H1 (cell line): ENCODE data around the gene PITPNB. TPM values are rescaled to one million over a fixed set of nuclear protein-coding genes. Genes with fewer than 3 reads are reported as not detected.

Experiments
- CTCF ChIA-PET: fragments of 300-600 bp; sonication (Branson Sonifier 250); formaldehyde crosslinking; loops from one replicate; lab custom pipeline; 2021; ENCODE audit not compliant: partially characterized antibody; lab: Charles Lee
- POLR2A ChIA-PET: fragments of 300-600 bp; sonication (Branson Sonifier 250); formaldehyde crosslinking; loops from one replicate; lab custom pipeline; 2021; ENCODE audit warnings: inconsistent platforms; ENCODE audit not compliant: partially characterized antibody; lab: Charles Lee
- DNase-seq, 2 experiments: peaks; one replicate each; pipeline versions ENCODE4 v3.0.0 to v3.0.0-alpha.2; 2010 to 2022; ENCODE audit warnings: low spot score in 2 of 2, low read depth in 1 of 2, mixed read lengths in 1 of 2
- FAIRE-seq: peaks from 2 replicates; lab custom pipeline; 2011; peaks lifted over from hg19 to GRCh38; lab: Jason Lieb, UNC
- H2AFZ ChIP-seq: 2 replicates; pipeline ENCODE4 v1.8.1; 2012; ENCODE audit warnings: low read length, inconsistent platforms
- H2AK5ac ChIP-seq: 2 replicates; pipeline ENCODE4 v1.6.1; 2013; ENCODE audit warnings: low read depth, low read length
- H2BK120ac ChIP-seq: replicated peaks from 2 replicates; pipeline ENCODE3; 2013; ENCODE audit warnings: low read depth, low read length, inconsistent platforms
- H2BK12ac ChIP-seq: 2 replicates; pipeline ENCODE4 v1.6.1; 2013; ENCODE audit warnings: low read depth, low read length
- H2BK15ac ChIP-seq: 2 replicates; pipeline ENCODE4 v1.6.1; 2013; ENCODE audit warnings: low read length
- H2BK20ac ChIP-seq: 2 replicates; pipeline ENCODE4 v1.6.1; 2013; ENCODE audit warnings: low read length
- H2BK5ac ChIP-seq: 2 replicates; pipeline ENCODE4 v1.6.1; 2013; ENCODE audit warnings: low read depth, low read length
- H3K14ac ChIP-seq: 2 replicates; pipeline ENCODE4 v1.6.1; 2013; ENCODE audit warnings: inconsistent platforms; ENCODE audit not compliant: insufficient read length
- H3K18ac ChIP-seq: 2 replicates; pipeline ENCODE4 v1.6.1; 2013; ENCODE audit warnings: low read length; ENCODE audit errors: extremely low read depth
- H3K23ac ChIP-seq: 2 replicates; pipeline ENCODE4 v1.6.1; 2013; ENCODE audit warnings: inconsistent platforms; ENCODE audit not compliant: insufficient read length
- H3K23me2 ChIP-seq: 2 replicates; pipeline ENCODE4 v1.6.1; 2013; ENCODE audit warnings: low read depth, low read length
- H3K27ac ChIP-seq: 2 replicates; pipeline ENCODE4 v1.6.1; 2011; ENCODE audit warnings: low read depth, low read length, inconsistent platforms
- H3K27me3 ChIP-seq, 4 experiments: replicated peaks in 1 of 4; 1 replicate in 1 of 4; 2 replicates in 3 of 4; pipeline versions ENCODE4 v1.6.1 to v1.8.1; 2011 to 2013; ENCODE audit warnings: low read length in 3 of 4, mild to moderate bottlenecking in 3 of 4, inconsistent platforms in 2 of 4, mixed read lengths in 2 of 4, moderate library complexity in 1 of 4; ENCODE audit not compliant: control insufficient read depth in 3 of 4, insufficient read depth in 3 of 4; ENCODE audit errors: extremely low read depth in 1 of 4
- H3K36me3 ChIP-seq, 4 experiments: 2 replicates each; pipeline versions ENCODE4 v1.6.1 to v1.8.1; 2011 to 2013; ENCODE audit warnings: mild to moderate bottlenecking in 4 of 4, low read length in 3 of 4, moderate library complexity in 2 of 4, control low read depth in 1 of 4, inconsistent platforms in 1 of 4; ENCODE audit not compliant: insufficient read depth in 4 of 4, control insufficient read depth in 2 of 4
- H3K4ac ChIP-seq: replicated peaks from 2 replicates; pipeline ENCODE3; 2013; ENCODE audit warnings: low read length, low read depth, mixed read lengths, inconsistent platforms; ENCODE audit not compliant: insufficient read length
- H3K4me1 ChIP-seq, 4 experiments: replicated peaks in 1 of 4; 1 replicate in 1 of 4; 2 replicates in 3 of 4; pipeline versions ENCODE4 v1.6.1 to v1.8.1; 2011 to 2013; ENCODE audit warnings: low read length in 3 of 4, inconsistent platforms in 2 of 4, mixed read lengths in 1 of 4; ENCODE audit not compliant: insufficient read depth in 4 of 4, control insufficient read depth in 3 of 4
- H3K4me2 ChIP-seq, 2 experiments: 2 replicates each; pipeline versions ENCODE4 v1.6.1 to v1.8.1; 2011 to 2013; ENCODE audit warnings: low read depth in 2 of 2, low read length in 2 of 2, control low read depth in 1 of 2, inconsistent platforms in 1 of 2, mild to moderate bottlenecking in 1 of 2; ENCODE audit not compliant: insufficient read depth in 1 of 2
- H3K4me3 ChIP-seq, 4 experiments: fragments of 200-600, 300-600 bp in 1 of 4; sonication (generic), shearing (Covaris generic), sonication (Bioruptor Twin) in 1 of 4; 2 replicates each; pipeline versions ENCODE4 v1.5.1 to v1.8.1; 2011 to 2016; ENCODE audit warnings: low read length in 4 of 4, low read depth in 3 of 4, control low read depth in 2 of 4, inconsistent platforms in 2 of 4, mild to moderate bottlenecking in 2 of 4, mixed read lengths in 1 of 4, moderate library complexity in 1 of 4; ENCODE audit not compliant: insufficient read depth in 2 of 4; ENCODE audit errors: extremely low read depth in 1 of 4
- H3K56ac ChIP-seq: replicated peaks from 2 replicates; pipeline ENCODE3; 2013; ENCODE audit warnings: low read depth, mild to moderate bottlenecking, mixed read lengths, low read length, inconsistent platforms; ENCODE audit not compliant: insufficient read length
- H3K79me1 ChIP-seq: 2 replicates; pipeline ENCODE4 v1.6.1; 2013; ENCODE audit warnings: low read depth, low read length, control low read depth
- H3K79me2 ChIP-seq, 2 experiments: 2 replicates each; pipeline versions ENCODE4 v1.6.1 to v1.8.1; 2012 to 2013; ENCODE audit warnings: low read length in 2 of 2, mild to moderate bottlenecking in 2 of 2, inconsistent platforms in 1 of 2; ENCODE audit not compliant: insufficient read depth in 2 of 2, control insufficient read depth in 1 of 2
- H3K9ac ChIP-seq, 4 experiments: replicated peaks in 1 of 4; 1 replicate in 1 of 4; 2 replicates in 3 of 4; pipeline versions ENCODE4 v1.6.1 to v1.8.1; 2011 to 2013; ENCODE audit warnings: low read depth in 3 of 4, low read length in 3 of 4, control low read depth in 2 of 4, mild to moderate bottlenecking in 2 of 4, moderate library complexity in 2 of 4, inconsistent platforms in 1 of 4; ENCODE audit errors: extremely low read depth in 1 of 4
- H3K9me3 ChIP-seq, 2 experiments: 2 replicates each; pipeline versions ENCODE4 v1.6.1 to v1.8.1; 2012 to 2013; ENCODE audit warnings: mild to moderate bottlenecking in 2 of 2, moderate library complexity in 2 of 2, control low read depth in 1 of 2, inconsistent platforms in 1 of 2, low read depth in 1 of 2, low read length in 1 of 2, mixed read lengths in 1 of 2; ENCODE audit not compliant: insufficient read depth in 2 of 2
- H4K20me1 ChIP-seq, 2 experiments: replicated peaks in 1 of 2; 2 replicates each; pipeline versions ENCODE3 to v1.8.1; 2011 to 2013; ENCODE audit warnings: inconsistent platforms in 2 of 2, low read length in 2 of 2, mild to moderate bottlenecking in 1 of 2; ENCODE audit not compliant: insufficient read depth in 2 of 2, control insufficient read depth in 1 of 2
- H4K5ac ChIP-seq: 2 replicates; pipeline ENCODE4 v1.6.1; 2013; ENCODE audit warnings: low read length, low read depth, mixed read lengths, inconsistent platforms; ENCODE audit not compliant: insufficient read length
- H4K8ac ChIP-seq: 2 replicates; pipeline ENCODE4 v1.8.0; 2013; ENCODE audit warnings: mild to moderate bottlenecking, moderate library complexity, low read length, inconsistent platforms; ENCODE audit not compliant: insufficient read depth; ENCODE audit errors: extremely low read depth
- H4K91ac ChIP-seq: replicated peaks from 2 replicates; pipeline ENCODE3; 2013; ENCODE audit warnings: low read length, mixed read lengths, inconsistent platforms; ENCODE audit not compliant: insufficient read length
- BACH1 ChIP-seq: IDR thresholded peaks from 2 replicates; pipeline ENCODE4 v1.6.1; 2012; ENCODE audit warnings: low read length, improper control_type of control experiment
- CBX8 ChIP-seq: fragments of 300-800, 300-1000 bp; sonication (generic); IDR thresholded peaks from 2 replicates; pipeline ENCODE4 v1.7.1; 2016; ENCODE audit warnings: low read depth, low read length, borderline replicate concordance
- CEBPB ChIP-seq: IDR thresholded peaks from 2 replicates; pipeline ENCODE4 v1.6.1; 2012; ENCODE audit warnings: low read depth, low read length
- CTBP2 ChIP-seq: IDR thresholded peaks from 2 replicates; pipeline ENCODE4 v1.7.0; 2011; ENCODE audit warnings: borderline replicate concordance, mild to moderate bottlenecking, moderate library complexity, mixed read lengths, low read length; ENCODE audit not compliant: insufficient read depth, insufficient read length
- MAFK ChIP-seq: IDR thresholded peaks from 2 replicates; pipeline ENCODE4 v1.6.1; 2012; ENCODE audit warnings: low read depth, mild to moderate bottlenecking, improper control_type of control experiment, low read length
- NRF1 ChIP-seq: IDR thresholded peaks from 2 replicates; pipeline ENCODE4 v1.6.1; 2011; ENCODE audit warnings: mild to moderate bottlenecking, low read depth, low read length, improper control_type of control experiment
- POU5F1 ChIP-seq: IDR thresholded peaks from 2 replicates; pipeline ENCODE4 v1.6.1; 2011; ENCODE audit warnings: low read depth, mild to moderate bottlenecking, low read length, moderate library complexity
- RAD21 ChIP-seq, 2 experiments: IDR thresholded peaks in 1 of 2; conservative IDR thresholded peaks in 1 of 2; 2 replicates each; pipeline ENCODE4 v1.6.1; 2011; ENCODE audit warnings: low read depth in 2 of 2, low read length in 2 of 2, improper control_type of control experiment in 1 of 2, inconsistent platforms in 1 of 2, mild to moderate bottlenecking in 1 of 2, moderate library complexity in 1 of 2
- RNF2 ChIP-seq: fragments of 200-900, 300-1000 bp; sonication (generic); IDR thresholded peaks from 2 replicates; pipeline ENCODE4 v1.7.1; 2016; ENCODE audit warnings: borderline replicate concordance, low read depth, mild to moderate bottlenecking, antibody characterized with exemption, low read length; ENCODE audit not compliant: poor library complexity, severe bottlenecking; ENCODE audit errors: missing control alignments
- RXRA ChIP-seq: IDR thresholded peaks from 2 replicates; pipeline ENCODE4 v1.6.1; 2011; ENCODE audit warnings: low read depth, mild to moderate bottlenecking, low read length, moderate library complexity; ENCODE audit not compliant: insufficient read depth
- SUZ12 ChIP-seq: fragments of 200-600 bp; sonication (generic); IDR thresholded peaks from 2 replicates; pipeline ENCODE4 v1.6.1; 2012; ENCODE audit warnings: mild to moderate bottlenecking, inconsistent platforms, low read length, moderate library complexity, mixed read lengths
- TAF7 ChIP-seq: optimal IDR thresholded peaks from 2 replicates; pipeline ENCODE3; 2011; ENCODE audit warnings: low read depth, mild to moderate bottlenecking, inconsistent platforms, low read length, moderate library complexity, borderline replicate concordance
- WGBS, 2 experiments: shearing (Covaris generic) in 1 of 2; methylation state at CpG; one replicate each; pipeline versions ENCODE4 v1.1.6 to v1.1.7; 2013 to 2015; ENCODE audit warnings: low lambda C conversion rate in 2 of 2, mixed read lengths in 2 of 2, inconsistent platforms in 1 of 2, low coverage in 1 of 2, missing lambda C conversion rate in 1 of 2; ENCODE audit not compliant: insufficient replicate concordance in 2 of 2, insufficient coverage in 1 of 2, insufficient read length in 1 of 2; ENCODE audit errors: extremely low coverage in 1 of 2, missing lambda C conversion rate in 1 of 2; 5-methylcytosine and 5-hydroxymethylcytosine counted together
- polyA plus RNA-seq, 7 experiments: library from polyadenylated mRNA; depleted of rRNA in 3 of 7; stranded (reverse) in 5 of 7; unstranded in 2 of 7; fragments of >200 nt in 5 of 7; fragments of 200-250 nt in 2 of 7; gene quantifications; 1 replicate in 5 of 7; 2 replicates in 1 of 7; 4 replicates in 1 of 7; pipeline versions ENCODE4 v1.2.1 to v1.2.3, GENCODE V29; 2011 to 2013; ENCODE audit warnings: missing spikeins in 2 of 7, mixed read lengths in 2 of 7
- total RNA-seq: library from RNA; stranded (reverse); fragmentation: NEBNext Ultra II Directional; extraction: Animal tissue kit (Norgen Biotek cat#: 25700); gene quantifications from 2 replicates; pipeline ENCODE4 v1.2.1, GENCODE V29; 2021

The PITPNB gene
- total and polyA plus RNA-seq, 2 of the 8 experiments (the other 6 are each of a cell fraction or from before 2014, with no cell fraction given) = 24.6 to 89.3 TPM

GRCh38 chr22:27858626-27859025 is 60.4 kb downstream of the PITPNB start:
- no peak for DNase-seq
- Histone ChIP-seq H2BK12ac (no peak overlapping the region), H3K9me3 (no peaks in the 10 kb centered on the region), H3K27me3 (peaks cover 0 to 1% (median 0%) of the 10 kb centered on the region in 4 experiments; a peak in 1 of 7 replicates), H4K20me1 (no peaks in the 10 kb centered on the region), H3K23me2 (no peaks in the 10 kb centered on the region), H2BK120ac (no peak overlapping the region), H3K9ac (no peak overlapping the region), H3K18ac (no peak overlapping the region), H3K23ac (no peak overlapping the region), H3K79me1 (no peaks in the 10 kb centered on the region), H2AK5ac (no peak overlapping the region), H3K79me2 (no peaks in the 10 kb centered on the region), H2AFZ (no peak overlapping the region), H3K4me2 (no peak overlapping the region), H4K91ac (no peak overlapping the region), H4K8ac (no peak overlapping the region), H3K36me3 (peaks cover 3 to 59% (median 22%) of the 10 kb centered on the region in 4 experiments; a peak in 6 of 8 replicates), H3K56ac (no peak overlapping the region), H2BK15ac (no peak overlapping the region), H2BK20ac (no peak overlapping the region), H2BK5ac (no peak overlapping the region), H4K5ac (no peak overlapping the region), H3K4me1 (no peaks in the 10 kb centered on the region; a peak in 1 of 7 replicates), H3K14ac (no peak overlapping the region), H3K4me3 (no peak overlapping the region), H3K4ac (no peak overlapping the region), H3K27ac (no peak overlapping the region)
- POLR2A ChIA-PET = interaction anchor here (1.3 kb wide), 1 partner anchor 12 kb away, joined by 3 read pairs; no protein-coding TSS in a partner anchor
- CTCF ChIA-PET = interaction anchor here (1.4 kb wide), 1 partner anchor 54 kb away, joined by 4 read pairs; no protein-coding TSS in a partner anchor
- 83% methylated on average over 1 of the region's 1 CpG; no CpG with 5 or more reads in 1 of the 2 experiments for WGBS, 2 experiments
- no peak for FAIRE-seq
- TF ChIP-seq SUZ12 (no peak), RXRA (no peak), BACH1 (no peak), CTBP2 (no peak), POU5F1 (no peak), TAF7 (no peak), CEBPB (no peak), RNF2 (no peak), MAFK (no peak), CBX8 (no peak), RAD21 (IDR thresholded peaks at IDR 0.05 in 1 of 2, conservative IDR thresholded peaks at IDR 0.05 in 1 of 2; ENCODE audit: low read depth in 2 of 2, low read length in 2 of 2) (no peak), NRF1 (no peak)
